GM21423 (cell line): Measurements from ENCODE around the gene MACROH2A1.

Experiments used
- ATAC-seq: cut with Tn5 transposase; IDR thresholded peaks from one replicate; pipeline ENCODE4 v1.9.1; 2021; ENCODE audit warnings: mild to moderate bottlenecking, moderate library complexity; ENCODE audit not compliant: unreplicated experiment

The MACROH2A1 gene

DNA sequence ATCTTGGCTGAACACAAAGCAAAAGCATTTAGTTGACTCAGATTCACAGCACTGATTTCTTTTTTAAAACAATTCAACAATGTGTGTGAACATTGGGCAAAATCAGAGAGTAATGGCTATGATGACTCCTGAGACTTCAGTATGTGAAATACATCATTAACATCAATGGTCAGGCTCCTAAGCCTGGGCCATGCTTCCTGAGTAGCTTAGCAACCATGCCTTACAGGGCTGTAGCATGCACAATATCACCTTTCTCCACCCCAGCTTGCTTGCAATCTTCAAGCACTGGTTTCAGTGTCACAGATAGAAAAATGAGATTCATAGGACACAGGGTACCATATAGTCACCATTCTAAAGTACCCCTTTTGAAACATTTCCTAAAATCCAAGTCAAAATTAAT lies 41.3 kb downstream of the MACROH2A1 start:
- no peak for ATAC-seq

DNA sequence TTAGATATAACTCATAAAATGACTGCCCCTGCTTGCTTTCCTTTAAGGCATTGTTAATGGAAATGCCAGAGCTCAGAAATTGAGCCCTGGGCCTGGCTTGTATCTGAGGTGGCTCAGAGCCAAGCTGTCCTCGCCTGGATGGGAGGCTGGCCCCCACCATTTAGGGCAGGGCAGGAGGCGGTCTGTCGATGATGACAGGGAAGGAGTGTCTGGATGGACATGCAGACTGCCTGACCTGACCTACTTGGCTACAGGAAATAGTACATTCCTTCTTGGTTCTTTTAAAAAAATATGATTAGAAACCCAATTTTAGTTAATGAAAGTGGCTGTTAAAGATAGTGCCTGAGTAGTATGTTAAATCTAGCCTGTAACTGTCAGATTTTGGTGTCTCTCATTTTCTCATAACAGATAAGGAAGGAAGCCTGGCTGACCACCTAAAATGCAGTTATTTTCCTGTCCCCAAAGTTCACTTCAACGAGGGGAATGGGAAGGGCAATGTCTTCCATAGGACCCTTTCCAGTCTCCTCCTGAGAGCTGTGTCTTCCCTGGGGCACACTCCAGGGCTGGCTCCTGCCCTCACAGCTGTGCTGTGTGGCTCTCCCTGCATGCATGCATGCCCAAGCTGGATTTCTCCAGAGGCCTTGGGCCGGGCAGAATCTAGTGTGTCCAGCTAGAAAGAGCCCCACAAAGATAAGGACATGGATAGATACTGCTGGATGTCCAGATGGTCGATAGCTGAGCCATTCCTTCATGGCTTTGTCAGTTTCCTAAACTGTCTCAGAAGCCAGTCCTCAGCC lies 42.3 kb downstream of the MACROH2A1 start:
- ATAC-seq: no peak

DNA sequence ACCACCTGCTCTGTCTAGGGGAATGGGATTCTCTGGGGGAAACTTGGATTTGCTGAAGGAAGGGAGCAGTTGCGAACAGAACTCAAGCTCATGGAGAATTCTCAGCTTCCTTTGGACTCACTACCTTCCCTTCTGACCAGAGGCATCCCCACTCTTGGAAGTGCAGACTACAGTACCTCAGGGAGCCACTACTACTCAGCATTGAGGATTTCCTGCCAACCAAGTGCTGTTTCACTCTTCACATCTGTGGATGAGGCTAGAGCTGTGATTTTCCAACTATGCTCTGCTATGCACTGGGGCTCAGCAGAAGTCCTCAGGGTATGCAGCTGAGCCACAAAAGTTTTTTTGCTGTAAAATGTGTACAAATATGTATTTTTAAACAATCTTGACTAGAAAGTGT lies 43.9 kb downstream of the MACROH2A1 start:
- no peak for ATAC-seq

DNA sequence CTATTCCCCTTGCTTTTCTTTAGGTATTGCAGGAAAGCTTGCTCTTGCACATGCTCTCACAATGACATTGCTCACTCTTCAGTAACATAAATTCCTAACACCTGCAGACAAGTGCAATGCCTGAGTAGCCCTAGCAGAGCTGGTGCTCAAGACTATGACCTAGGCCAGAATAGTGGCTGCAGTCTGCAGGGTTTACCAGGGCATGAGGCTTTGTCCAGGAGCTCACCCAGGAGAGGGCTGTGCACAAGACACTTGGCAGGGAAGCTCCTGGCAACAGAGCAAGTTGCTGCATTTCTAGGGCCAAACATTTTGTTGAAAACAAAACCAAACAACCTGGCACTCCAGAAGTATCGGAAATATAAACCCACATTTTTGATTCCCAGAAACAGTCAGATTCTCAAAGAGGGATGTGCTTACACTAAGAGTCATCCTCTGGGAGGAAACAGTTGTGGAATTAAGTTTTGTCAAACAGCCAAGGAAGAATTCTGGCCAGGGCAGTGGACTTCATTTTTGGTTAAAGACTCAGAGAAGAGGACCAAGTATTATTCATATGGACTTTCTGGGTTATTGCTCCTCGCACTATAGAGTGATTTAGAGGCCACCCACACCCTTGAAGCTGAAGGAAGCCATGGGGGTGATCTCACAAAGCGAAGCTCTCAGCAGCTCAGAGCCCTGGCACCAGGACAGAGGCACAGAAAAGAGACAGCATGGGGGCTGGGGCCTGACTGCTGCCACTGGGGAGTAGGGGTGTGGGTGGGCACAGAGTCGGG lies 44.9 kb downstream of the MACROH2A1 start:
- no peak for ATAC-seq

DNA sequence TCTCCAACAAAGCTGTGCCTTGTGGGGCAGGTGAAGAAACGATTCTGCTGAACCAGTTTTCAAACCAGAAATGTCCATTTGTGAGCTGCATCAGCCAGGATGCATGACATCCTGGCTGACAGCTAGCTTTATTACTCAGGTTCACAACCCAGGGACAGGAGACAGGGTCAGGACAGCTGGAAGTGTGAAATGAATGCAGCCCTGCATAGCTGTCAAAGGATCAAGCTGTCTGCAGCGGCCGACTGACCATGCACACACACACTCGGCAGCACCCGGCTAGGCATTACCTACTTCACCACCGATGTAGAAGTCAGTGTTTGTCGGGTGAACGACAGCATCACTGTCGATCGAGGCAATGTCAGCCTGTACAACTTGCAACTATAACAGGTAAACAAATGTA lies 48.5 kb downstream of the MACROH2A1 start:
- no peak for ATAC-seq

DNA sequence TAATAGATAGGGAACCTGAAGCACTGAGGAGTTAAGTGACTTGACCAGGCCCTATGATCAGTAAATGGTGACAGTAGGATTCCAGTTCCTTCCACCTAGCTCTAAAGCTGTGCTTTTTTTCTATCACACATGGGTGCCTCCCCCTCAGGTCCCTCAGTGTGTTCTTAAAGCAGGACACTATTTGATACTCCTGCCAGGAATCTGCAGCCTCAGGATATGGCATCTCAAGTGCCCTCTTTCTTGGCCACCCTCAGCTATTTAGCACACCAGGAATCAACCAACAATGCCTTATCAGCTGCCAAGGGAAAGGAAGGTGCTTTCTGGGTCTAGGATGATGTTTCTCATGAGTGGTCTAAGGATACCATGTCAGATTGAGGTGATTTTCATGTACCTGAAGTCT lies 49.1 kb downstream of the MACROH2A1 start:
- ATAC-seq: no peak

DNA sequence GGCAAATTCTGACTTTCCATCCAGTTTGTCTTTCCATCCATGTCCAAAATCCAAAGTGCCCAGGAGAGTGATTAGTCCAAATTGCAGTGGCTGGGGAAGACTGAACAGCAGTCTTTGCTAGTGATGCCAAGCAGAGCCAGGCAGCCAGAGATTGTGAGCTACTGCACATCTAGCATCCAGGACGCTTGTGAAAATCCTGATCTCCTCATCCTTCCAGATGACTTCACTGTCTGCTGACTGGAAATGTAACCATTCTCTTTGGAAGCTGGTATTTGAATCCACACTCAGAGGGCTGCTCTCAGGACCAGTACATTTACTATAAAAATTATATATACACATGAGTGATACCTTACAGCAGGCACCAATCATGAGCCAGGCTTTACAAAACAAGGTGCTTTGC lies 49.6 kb downstream of the MACROH2A1 start:
- no peak for ATAC-seq

DNA sequence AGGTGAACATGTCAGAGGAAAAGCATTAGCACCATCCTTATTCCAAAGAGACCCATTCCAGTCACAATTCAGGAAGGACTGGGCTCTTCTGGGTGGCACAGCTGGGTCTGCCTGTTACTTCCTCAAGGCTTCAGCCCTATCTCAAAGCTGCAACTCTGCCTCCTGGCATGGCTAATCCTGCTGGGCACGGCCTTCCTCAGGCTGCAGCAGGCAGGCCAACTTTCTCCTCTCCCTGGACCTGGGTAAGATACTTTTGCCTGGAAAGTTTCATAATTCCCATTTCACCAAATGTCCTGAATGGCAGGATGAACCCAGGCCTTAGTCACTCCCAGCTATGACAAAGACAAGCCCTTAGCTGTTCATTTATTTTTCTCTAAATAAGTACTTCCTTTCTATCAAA lies 50.1 kb downstream of the MACROH2A1 start:
- no peak for ATAC-seq

DNA sequence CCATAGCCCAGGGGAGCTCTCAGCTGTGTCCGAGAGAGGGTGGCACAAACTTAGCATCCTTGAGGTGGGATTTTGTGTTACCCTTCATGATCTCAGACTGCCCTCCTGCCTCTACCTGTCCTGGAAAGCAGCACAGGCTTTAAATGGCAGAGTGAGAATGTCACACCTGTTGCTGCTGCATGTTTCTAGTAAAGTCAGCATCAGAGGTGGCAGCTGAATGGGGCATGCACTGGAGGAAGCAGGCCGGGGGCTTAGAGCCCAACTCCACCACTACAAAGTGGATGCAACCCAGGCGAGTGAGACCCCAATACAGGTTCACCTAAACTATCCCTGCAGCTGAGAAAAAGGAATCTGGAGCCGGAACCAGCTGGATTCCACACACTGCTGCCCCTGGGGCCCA lies 51.6 kb downstream of the MACROH2A1 start:
- ATAC-seq: no peak

DNA sequence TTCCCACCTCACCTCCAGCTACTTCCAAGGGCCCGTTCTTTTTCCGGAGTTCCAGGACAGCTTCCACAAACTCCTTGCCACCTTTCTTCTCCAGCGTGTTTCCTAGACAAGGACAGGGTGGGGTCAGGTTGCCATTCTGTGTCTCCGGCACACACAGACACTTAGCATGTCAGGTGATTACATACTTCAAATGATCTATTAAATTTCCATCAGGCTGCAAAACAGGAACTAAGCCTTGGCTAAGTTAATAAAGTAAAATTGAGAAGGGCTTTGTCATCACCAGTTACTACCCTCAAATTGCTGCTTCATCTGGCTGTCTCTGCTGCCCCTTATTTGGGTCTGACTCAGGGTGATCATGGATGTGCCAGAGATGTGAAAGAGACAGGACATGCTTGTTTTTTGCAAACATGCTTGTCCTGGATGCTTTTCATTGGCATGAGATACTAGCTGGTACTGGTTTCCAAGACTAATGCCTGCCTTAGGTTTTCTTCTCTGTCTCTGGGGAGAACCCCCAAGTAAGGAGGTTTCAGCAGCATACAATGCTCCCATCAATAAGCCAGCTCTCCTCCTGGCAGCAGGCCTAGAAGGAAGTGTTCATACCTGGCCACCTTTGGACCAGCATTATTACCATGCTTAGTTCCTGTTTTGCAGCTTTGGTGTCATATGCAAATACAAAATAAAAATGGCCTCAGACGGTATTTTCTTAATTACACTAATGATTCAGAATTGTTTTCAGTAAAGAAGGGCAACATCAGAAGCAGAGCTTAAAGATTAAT lies 52.9 kb downstream of the MACROH2A1 start:
- ATAC-seq: peak; percentile 55

DNA sequence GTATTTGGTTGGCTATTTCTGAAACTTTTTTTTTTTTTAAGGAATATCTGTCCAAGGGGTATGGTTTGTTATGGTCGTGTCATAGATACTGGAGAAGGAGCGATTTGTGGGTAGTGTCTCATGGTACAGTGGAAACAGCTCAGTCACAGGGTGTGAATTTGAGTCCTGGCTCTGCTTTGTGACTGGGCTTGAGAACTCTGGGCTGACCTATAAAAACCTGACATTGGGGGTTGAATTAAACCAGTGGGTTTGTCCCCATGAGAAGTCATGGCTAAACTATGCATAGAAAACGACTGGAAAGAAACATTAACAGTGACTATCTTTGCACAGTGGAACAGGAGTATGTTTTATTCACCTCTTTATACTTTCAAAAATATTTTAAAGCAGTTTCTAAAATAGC lies 54.7 kb downstream of the MACROH2A1 start:
- ATAC-seq: no peak

DNA sequence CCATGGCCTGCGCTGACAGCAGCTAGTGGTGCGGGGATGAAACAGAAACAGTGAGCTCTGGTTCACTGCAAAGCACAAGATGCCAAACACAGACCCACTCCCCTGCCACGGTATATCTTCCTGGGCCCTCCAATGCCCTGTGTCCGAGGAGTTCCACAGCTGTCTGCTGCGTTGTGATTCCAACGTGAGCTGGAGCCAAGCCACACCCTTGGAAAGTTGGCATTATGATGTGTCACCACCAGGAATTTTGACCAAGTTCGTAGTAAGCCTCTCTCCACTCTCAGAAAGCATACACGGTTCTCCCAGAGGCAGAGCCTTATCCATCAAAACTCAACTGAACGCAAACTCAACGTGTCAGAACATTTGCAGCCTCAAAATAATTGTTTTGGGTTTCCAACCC lies 55.6 kb downstream of the MACROH2A1 start:
- ATAC-seq: no peak

DNA sequence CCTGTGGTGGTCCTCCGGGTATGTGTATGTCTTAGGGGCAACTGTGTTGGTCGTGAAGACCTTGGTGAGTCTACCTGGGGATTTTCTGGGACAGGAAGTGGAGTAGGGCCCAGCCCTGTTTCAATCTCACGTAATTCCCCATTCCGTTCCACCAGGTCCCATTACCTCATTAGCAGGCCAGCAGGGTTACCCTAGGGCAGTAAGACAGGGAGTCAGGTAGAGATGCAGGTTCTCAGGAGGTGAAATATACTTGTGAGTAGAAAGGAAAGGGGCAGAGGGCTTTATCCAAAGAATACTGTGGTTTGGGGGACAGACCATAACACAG lies 56.5 kb downstream of the MACROH2A1 start:
- ATAC-seq: no peak

DNA sequence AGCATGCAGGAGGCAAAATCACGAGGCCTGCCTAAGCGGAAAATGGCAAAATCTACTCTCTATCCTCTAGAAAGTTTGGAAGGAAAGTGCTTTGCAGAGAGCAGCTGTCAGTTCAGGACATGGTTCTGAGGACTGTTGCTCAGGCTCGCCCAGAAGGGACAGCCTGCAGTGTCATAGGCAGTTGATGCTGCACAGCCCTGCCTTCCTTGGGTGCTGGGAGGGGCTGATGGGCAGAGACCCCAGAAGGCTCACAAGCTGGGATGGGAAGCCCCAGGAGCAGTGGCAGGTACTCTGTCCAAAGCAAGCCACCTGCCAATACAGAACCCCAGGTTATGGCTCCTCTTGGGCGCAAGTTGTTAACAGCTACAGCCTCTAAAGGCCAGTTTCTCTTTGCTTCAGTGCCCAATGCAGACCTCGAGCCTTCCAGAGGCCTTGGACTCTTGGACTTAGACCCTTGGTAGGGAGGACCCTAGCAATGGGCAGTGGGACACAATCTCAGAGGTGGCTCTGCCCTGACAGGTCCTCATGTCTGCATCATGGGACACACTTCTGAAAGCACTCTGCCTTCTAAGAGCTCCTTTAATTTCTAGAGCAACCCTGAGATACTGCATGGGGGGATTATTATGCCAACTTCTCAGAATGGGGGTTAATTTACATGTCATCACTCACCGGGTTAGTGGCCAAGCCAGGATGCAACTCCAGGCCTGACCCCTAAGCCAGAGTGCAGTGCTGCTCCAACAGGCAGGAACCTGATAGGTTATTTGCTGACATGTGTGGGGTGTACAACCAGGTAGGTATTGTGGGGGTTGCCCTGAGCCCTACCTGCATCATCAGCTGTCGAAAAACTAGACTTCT lies 57.1 kb downstream of the MACROH2A1 start:
- ATAC-seq: no peak

DNA sequence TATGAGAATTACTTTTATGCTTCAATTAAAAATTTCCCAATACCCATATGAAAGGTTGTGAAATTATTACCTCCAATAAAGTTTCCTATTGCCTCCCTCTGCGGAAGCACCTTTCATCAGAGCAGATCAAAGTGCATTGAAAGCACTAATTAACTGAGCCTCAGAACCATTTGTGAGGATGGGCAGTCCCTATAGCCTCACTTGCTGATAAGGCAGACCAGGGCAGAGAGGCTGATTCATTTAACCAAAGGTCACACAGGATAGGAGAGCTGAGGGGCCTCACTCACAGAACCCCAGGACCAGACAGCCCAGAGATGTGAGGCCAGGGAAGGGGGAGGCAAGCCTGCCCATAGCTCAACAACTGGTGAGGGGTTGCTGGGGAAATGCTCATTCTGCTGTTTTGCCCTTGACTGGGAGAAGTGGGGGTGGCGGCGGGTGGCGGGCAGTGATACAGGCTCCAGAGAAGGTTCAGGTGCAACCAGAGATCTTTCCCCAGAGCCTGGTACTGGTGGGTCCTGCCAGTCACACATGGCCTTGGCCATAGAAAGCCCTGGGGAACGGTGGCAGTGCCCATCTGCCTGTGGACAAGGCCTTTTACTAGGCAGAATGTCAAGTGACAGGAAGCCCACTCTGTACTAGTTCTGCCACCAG lies 57.9 kb downstream of the MACROH2A1 start:
- ATAC-seq: no peak

DNA sequence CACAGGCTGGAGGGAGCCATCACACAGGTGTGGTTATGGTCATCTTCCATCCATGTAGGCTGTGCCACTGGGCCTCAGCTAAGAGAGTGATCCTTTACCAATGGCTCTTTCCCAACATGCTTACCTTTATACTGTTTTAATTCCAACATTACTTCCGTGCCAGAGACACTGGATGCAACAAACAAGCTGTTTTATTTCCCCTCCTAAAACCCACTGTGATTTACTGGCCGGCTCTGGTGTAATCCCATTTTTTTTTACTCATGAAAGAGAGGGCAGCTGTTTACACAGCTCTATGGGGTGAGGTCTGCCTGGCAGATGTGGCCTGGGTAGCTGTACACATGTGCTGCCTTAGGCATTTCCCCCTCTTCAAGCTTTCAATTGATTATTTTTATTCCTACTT lies 58.5 kb downstream of the MACROH2A1 start:
- no peak for ATAC-seq

DNA sequence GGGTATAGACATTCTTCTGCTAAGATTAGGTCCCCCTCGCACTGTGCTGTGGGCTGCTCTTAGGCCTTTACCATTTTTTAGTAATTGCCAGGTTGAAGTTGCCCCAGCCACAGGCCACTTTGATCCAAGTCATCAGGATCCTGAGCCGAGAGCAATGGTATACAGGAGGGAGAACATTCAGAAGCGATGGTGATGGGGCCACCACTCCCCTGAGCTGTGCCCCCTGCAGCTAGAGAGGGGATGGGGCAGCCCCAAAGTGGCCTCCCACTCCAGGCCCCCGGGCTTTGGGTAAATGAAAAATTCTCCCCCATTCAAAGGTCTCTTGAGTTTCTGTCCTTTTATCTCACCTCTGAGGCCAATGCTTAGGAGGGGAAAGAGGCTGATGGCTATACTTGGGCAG lies 59.4 kb downstream of the MACROH2A1 start:
- ATAC-seq: no peak

DNA sequence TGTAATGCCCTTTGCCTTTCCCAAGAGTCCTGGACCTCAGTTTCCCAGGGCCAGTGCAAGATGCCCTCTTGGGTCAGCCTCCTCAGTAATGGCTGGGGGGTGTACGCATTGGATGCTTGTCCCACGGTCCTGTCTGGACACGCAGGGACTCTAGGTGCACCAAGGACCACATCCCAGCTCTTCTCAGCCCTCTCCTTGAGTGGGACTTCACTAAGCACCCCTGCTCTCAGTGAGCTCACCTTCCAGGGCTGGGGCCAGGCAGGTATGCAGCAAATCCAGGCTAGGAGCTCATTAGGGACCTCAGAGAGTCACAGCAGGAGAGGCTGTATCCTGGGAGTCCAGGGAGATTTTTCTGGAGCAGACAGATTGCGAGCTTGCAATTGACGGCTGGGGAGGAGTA lies 59.8 kb downstream of the MACROH2A1 start:
- ATAC-seq: no peak

DNA sequence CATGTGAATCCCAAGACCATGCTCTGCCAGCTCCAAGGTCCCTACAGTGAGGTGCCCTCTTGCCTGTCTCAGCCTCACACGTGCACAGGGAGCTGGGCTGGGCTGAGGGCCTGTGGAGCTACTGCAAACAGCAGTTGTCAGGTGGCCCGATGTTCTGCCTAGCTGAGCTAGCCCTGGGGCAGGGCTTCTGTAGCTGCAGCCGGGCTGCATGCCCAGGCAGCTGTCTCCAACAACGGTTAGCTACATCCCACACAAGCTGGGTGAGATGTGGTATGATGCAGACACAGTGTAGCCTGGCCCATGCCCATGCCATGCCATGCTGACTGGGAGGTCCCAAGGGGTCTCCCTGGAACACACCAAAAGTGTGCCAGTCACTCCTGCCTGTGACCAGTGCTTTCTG lies 62.0 kb downstream of the MACROH2A1 start:
- ATAC-seq: no peak

DNA sequence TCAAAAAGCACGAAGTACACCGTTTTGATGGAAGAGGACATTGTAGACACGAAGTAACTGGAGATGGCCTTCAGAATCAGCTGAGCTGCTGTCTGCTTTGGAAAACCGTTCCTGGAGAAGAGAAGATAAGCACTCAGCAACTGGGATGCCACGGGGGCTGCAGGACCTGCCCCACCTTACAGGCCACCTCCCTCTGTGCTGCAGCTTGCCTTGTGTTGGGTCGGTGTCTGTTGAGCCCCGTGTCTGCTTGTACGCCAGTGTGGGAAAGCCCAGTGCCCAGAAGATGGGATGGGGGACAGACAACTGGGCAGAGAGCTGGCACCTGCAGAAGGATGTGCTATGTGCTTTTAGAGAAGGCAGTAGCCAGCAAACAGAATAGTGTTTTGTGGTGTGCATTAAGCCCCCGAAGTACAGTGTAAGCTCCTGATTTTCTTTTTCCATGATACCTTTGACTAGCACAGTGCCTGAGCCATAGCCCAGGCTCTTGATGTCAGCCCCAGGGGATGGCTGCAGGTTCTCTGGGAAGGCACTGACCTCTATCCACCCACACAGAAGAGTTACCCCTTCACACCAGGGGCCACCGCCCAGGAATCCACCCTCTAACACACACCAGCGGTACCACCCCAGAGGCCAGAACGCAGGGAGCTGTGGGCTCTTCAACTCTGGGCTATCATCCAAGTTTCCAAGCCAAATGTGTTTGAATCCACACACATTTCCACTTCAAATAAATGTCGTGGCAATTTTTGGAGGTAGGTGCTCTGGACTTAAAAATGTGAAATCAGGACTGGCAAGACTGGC lies 63.8 kb downstream of the MACROH2A1 start:
- ATAC-seq: no peak
